Measurements from ENCODE around the gene ZNG1B.
"Not testable (repeated sequence)": the region's sequence is repeated elsewhere in the genome, so short reads cannot be mapped to it uniquely, and the experiment has no call there.

ZNG1B gene

GRCh38 chr2:113503094-113504042, 65.9 kb downstream of the ZNG1B start:
- peak; percentile 20 for DNase-seq (ENCODE audit: low spot score)

- not testable (repeated sequence) for DNase-seq (ENCODE audit: low spot score)
These were observed 66.6 kb downstream of the ZNG1B start for GRCh38 chr2:113504081-113504480.

GRCh38 chr2:113507394-113508140, 70.1 kb downstream of the ZNG1B start:
- not testable (repeated sequence) for DNase-seq (ENCODE audit: low spot score)

- DNase-seq (ENCODE audit: low spot score) = not testable (repeated sequence)
These were observed 70.7 kb downstream of the ZNG1B start for GRCh38 chr2:113508187-113508586.

- DNase-seq (ENCODE audit: low spot score) = not testable (repeated sequence)
These were observed 73.4 kb downstream of the ZNG1B start for GRCh38 chr2:113510913-113511312.

- not testable (repeated sequence) for DNase-seq (ENCODE audit: low spot score)
These were observed 74.4 kb downstream of the ZNG1B start for GRCh38 chr2:113511859-113512258.

GRCh38 chr2:113515457-113515856, 78.0 kb downstream of the ZNG1B start:
- not testable (repeated sequence) for DNase-seq (ENCODE audit: low spot score)

GRCh38 chr2:113515995-113516394, 78.5 kb downstream of the ZNG1B start:
- not testable (repeated sequence) for DNase-seq (ENCODE audit: low spot score)

GRCh38 chr2:113517025-113517424, 79.5 kb downstream of the ZNG1B start:
- not testable (repeated sequence) for DNase-seq (ENCODE audit: low spot score)

GRCh38 chr2:113520837-113521236, 83.3 kb downstream of the ZNG1B start:
- not testable (repeated sequence) for DNase-seq (ENCODE audit: low spot score)

- DNase-seq (ENCODE audit: low spot score) = not testable (repeated sequence)
These were observed 84.0 kb downstream of the ZNG1B start for GRCh38 chr2:113521492-113521891.

GRCh38 chr2:113524986-113525385, 87.5 kb downstream of the ZNG1B start:
- not testable (repeated sequence) for DNase-seq (ENCODE audit: low spot score)

GRCh38 chr2:113527350-113528045, 90.0 kb downstream of the ZNG1B start:
- not testable (repeated sequence) for DNase-seq (ENCODE audit: low spot score)

GRCh38 chr2:113528126-113528525, 90.6 kb downstream of the ZNG1B start:
- not testable (repeated sequence) for DNase-seq (ENCODE audit: low spot score)

GRCh38 chr2:113528904-113529303, 91.4 kb downstream of the ZNG1B start:
- DNase-seq (ENCODE audit: low spot score) = not testable (repeated sequence)

- not testable (repeated sequence) for DNase-seq (ENCODE audit: low spot score)
These were observed 95.5 kb downstream of the ZNG1B start for GRCh38 chr2:113532991-113533390.

GRCh38 chr2:113536573-113536972, 99.1 kb downstream of the ZNG1B start:
- not testable (repeated sequence) for DNase-seq (ENCODE audit: low spot score)

- DNase-seq (ENCODE audit: low spot score) = not testable (repeated sequence)
These were observed 103.3 kb downstream of the ZNG1B start for GRCh38 chr2:113540834-113541203.

GRCh38 chr2:113541204-113541975, 103.9 kb downstream of the ZNG1B start:
- DNase-seq (ENCODE audit: low spot score) = not testable (repeated sequence)

- not testable (repeated sequence) for DNase-seq (ENCODE audit: low spot score)
These were observed 104.5 kb downstream of the ZNG1B start for GRCh38 chr2:113541976-113542485.

GRCh38 chr2:113542529-113542928, 105.0 kb downstream of the ZNG1B start:
- not testable (repeated sequence) for DNase-seq (ENCODE audit: low spot score)

Data from AG08396 (cell line).